ENCODE data around the gene KISS1.

Gene KISS1

DNA sequence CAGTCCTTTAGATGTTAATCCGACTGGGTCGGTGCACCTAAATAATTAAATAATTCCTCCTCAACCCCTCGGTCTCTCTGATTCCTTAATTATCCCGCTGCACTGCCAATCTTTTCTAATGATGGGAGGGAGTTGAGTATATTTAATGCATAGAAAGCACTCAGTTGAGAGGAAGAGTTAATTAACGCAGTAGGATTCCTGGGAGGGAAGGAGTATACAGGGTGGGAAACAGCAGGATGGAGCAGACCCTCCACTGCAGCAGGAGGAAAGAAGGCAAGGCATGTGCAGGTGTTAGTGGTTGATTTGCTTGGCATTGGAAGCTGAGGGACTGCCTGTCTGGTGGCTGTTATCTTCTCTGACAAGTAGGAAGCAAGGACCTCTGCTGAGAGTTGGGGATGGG, 20.2 kb downstream of the KISS1 start:
- TF ChIP-seq TCF12 (IDR thresholded peaks at IDR 0.05; ENCODE audit: low read depth) (no peak), EGR1 (IDR thresholded peaks at IDR 0.05) (no peak), FOXM1 (IDR thresholded peaks at IDR 0.05; ENCODE audit: borderline replicate concordance, low read depth) (no peak), CREB1 (IDR thresholded peaks at IDR 0.05; ENCODE audit: low read depth) (no peak), RAD21 (IDR thresholded peaks at IDR 0.05; ENCODE audit: low read depth) (no peak), EP300 (IDR thresholded peaks at IDR 0.05; ENCODE audit: borderline replicate concordance) (no peak), CEBPB (IDR thresholded peaks at IDR 0.05) (no peak), TAF1 (IDR thresholded peaks at IDR 0.05; ENCODE audit: low read depth) (no peak), ZBTB7A (IDR thresholded peaks at IDR 0.05; ENCODE audit: low read depth) (no peak), TEAD4 (IDR thresholded peaks at IDR 0.05) (no peak), YY1 (IDR thresholded peaks at IDR 0.05; ENCODE audit: low read depth) (no peak), NFIC (IDR thresholded peaks at IDR 0.05) (no peak)
- TF ChIP-seq, protein P1, sequence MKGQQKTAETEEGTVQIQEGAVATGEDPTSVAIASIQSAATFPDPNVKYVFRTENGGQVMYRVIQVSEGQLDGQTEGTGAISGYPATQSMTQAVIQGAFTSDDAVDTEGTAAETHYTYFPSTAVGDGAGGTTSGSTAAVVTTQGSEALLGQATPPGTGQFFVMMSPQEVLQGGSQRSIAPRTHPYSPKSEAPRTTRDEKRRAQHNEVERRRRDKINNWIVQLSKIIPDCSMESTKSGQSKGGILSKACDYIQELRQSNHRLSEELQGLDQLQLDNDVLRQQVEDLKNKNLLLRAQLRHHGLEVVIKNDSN (IDR thresholded peaks at IDR 0.05), result no peak
- TF ChIP-seq, protein P2, sequence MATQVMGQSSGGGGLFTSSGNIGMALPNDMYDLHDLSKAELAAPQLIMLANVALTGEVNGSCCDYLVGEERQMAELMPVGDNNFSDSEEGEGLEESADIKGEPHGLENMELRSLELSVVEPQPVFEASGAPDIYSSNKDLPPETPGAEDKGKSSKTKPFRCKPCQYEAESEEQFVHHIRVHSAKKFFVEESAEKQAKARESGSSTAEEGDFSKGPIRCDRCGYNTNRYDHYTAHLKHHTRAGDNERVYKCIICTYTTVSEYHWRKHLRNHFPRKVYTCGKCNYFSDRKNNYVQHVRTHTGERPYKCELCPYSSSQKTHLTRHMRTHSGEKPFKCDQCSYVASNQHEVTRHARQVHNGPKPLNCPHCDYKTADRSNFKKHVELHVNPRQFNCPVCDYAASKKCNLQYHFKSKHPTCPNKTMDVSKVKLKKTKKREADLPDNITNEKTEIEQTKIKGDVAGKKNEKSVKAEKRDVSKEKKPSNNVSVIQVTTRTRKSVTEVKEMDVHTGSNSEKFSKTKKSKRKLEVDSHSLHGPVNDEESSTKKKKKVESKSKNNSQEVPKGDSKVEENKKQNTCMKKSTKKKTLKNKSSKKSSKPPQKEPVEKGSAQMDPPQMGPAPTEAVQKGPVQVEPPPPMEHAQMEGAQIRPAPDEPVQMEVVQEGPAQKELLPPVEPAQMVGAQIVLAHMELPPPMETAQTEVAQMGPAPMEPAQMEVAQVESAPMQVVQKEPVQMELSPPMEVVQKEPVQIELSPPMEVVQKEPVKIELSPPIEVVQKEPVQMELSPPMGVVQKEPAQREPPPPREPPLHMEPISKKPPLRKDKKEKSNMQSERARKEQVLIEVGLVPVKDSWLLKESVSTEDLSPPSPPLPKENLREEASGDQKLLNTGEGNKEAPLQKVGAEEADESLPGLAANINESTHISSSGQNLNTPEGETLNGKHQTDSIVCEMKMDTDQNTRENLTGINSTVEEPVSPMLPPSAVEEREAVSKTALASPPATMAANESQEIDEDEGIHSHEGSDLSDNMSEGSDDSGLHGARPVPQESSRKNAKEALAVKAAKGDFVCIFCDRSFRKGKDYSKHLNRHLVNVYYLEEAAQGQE (IDR thresholded peaks at IDR 0.05; ENCODE audit: low read depth), result no peak
- TF ChIP-seq, protein P3, sequence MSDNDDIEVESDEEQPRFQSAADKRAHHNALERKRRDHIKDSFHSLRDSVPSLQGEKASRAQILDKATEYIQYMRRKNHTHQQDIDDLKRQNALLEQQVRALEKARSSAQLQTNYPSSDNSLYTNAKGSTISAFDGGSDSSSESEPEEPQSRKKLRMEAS (IDR thresholded peaks at IDR 0.05), result no peak

DNA sequence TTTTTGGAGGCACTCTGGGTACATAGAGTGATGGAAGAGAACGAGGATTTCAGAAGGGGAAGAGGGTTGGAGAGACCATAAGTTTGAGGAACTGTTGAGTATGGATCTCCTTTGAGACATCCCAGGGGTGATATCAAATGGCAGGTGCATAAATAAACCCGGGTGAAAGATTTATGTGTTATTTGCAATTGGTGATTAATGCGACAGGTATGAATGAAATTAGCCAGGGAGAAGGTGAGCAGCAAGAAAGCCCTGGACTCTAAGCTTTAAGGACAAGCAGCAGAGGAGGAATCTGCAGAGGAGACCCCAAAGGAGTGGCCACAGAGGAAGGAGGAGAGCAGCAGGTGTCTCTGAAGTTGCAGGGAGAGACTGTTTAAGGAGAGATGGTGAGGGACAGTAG, 21.3 kb downstream of the KISS1 start:
- TF ChIP-seq EP300 (IDR thresholded peaks at IDR 0.05; ENCODE audit: borderline replicate concordance), result no peak
- TF ChIP-seq TCF12 (IDR thresholded peaks at IDR 0.05; ENCODE audit: low read depth), result no peak
- TF ChIP-seq, protein P2 (IDR thresholded peaks at IDR 0.05; ENCODE audit: low read depth), result no peak
- TF ChIP-seq FOXM1 (IDR thresholded peaks at IDR 0.05; ENCODE audit: borderline replicate concordance, low read depth), result no peak
- no peak for TF ChIP-seq CEBPB (IDR thresholded peaks at IDR 0.05)
- no peak for TF ChIP-seq YY1 (IDR thresholded peaks at IDR 0.05; ENCODE audit: low read depth)
- no peak for TF ChIP-seq TEAD4 (IDR thresholded peaks at IDR 0.05)
- no peak for TF ChIP-seq EGR1 (IDR thresholded peaks at IDR 0.05)
- TF ChIP-seq ZBTB7A (IDR thresholded peaks at IDR 0.05; ENCODE audit: low read depth), result no peak
- no peak for TF ChIP-seq RAD21 (IDR thresholded peaks at IDR 0.05; ENCODE audit: low read depth)
- no peak for TF ChIP-seq CREB1 (IDR thresholded peaks at IDR 0.05; ENCODE audit: low read depth)
- TF ChIP-seq TAF1 (IDR thresholded peaks at IDR 0.05; ENCODE audit: low read depth), result no peak
- TF ChIP-seq, protein P1 (IDR thresholded peaks at IDR 0.05), result no peak
- TF ChIP-seq, protein P3 (IDR thresholded peaks at IDR 0.05), result no peak
- TF ChIP-seq NFIC (IDR thresholded peaks at IDR 0.05), result no peak

DNA sequence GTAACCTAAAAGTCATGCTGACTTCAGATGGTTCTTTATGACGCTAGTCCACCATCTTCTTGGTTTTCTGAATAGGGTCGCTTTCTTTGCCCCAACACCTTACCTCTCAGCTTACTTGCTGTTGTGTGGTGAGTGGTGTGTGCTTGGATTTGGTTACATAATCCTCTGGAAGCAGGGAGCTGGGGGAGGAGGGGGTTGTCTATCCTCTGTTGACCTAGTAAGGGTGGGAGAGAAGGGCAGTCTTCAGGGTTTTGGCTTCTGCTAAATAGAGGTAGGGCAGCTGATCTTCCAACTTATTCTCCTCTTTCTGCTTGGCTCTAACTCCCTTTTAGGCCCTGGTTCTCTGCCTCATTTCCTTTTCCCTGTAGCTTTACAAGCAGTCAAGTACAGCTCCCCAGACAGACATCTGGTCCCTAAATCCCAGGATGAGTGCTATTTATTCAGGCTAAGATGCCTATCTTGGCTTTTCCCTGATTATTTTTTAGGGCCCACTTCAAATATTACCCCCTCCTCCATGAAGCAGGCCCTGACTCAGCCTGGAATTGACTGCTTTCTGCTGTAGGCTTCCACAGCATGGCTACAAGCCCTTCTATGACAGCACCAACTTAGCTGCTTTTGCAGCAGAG, 23.8 kb downstream of the KISS1 start:
- TF ChIP-seq FOXM1 (IDR thresholded peaks at IDR 0.05; ENCODE audit: borderline replicate concordance, low read depth) (no peak), TCF12 (IDR thresholded peaks at IDR 0.05; ENCODE audit: low read depth) (no peak), RAD21 (IDR thresholded peaks at IDR 0.05; ENCODE audit: low read depth) (no peak), CEBPB (IDR thresholded peaks at IDR 0.05) (no peak), CREB1 (IDR thresholded peaks at IDR 0.05; ENCODE audit: low read depth) (no peak), NFIC (IDR thresholded peaks at IDR 0.05) (no peak), YY1 (IDR thresholded peaks at IDR 0.05; ENCODE audit: low read depth) (no peak), EP300 (IDR thresholded peaks at IDR 0.05; ENCODE audit: borderline replicate concordance) (no peak), ZBTB7A (IDR thresholded peaks at IDR 0.05; ENCODE audit: low read depth) (no peak), EGR1 (IDR thresholded peaks at IDR 0.05) (no peak), TAF1 (IDR thresholded peaks at IDR 0.05; ENCODE audit: low read depth) (no peak), TEAD4 (IDR thresholded peaks at IDR 0.05) (no peak)
- TF ChIP-seq, protein P1 (IDR thresholded peaks at IDR 0.05), result no peak
- TF ChIP-seq, protein P2 (IDR thresholded peaks at IDR 0.05; ENCODE audit: low read depth), result no peak
- TF ChIP-seq, protein P3 (IDR thresholded peaks at IDR 0.05), result no peak
